H1 (cell line): ENCODE results near the gene NR2F6. TPM values are rescaled to one million over a fixed set of nuclear protein-coding genes. Genes with fewer than 3 reads are reported as not detected.
A peak's percentile ranks its signal among the peaks of the same experiment; 100 is the strongest.

Experiments
- BACH1 ChIP-seq: IDR thresholded peaks from 2 replicates; pipeline ENCODE4 v1.6.1; 2012; ENCODE audit warnings: low read length, improper control_type of control experiment
- BRCA1 ChIP-seq: IDR thresholded peaks from 2 replicates; pipeline ENCODE4 v1.6.1; 2012; ENCODE audit warnings: low read depth, low read length, improper control_type of control experiment
- CBX5 ChIP-seq: fragments of 300-800, 300-1000 bp; sonication (generic); IDR thresholded peaks from 2 replicates; pipeline ENCODE4 v1.7.1; 2016; ENCODE audit warnings: antibody characterized with exemption, low read length, low read depth
- CHD2 ChIP-seq: IDR thresholded peaks from 2 replicates; pipeline ENCODE4 v1.6.1; 2012; ENCODE audit warnings: low read length, improper control_type of control experiment
- EZH2 ChIP-seq: fragments of 200-600 bp; sonication (generic); IDR thresholded peaks from 2 replicates; pipeline ENCODE4 v1.7.1; 2012; ENCODE audit warnings: low read depth, mild to moderate bottlenecking, moderate library complexity, low read length, inconsistent platforms; ENCODE audit not compliant: severe bottlenecking
- GTF2F1 ChIP-seq: IDR thresholded peaks from 2 replicates; pipeline ENCODE4 v1.6.1; 2012; ENCODE audit warnings: low read depth, low read length, improper control_type of control experiment, borderline replicate concordance
- HDAC2 ChIP-seq, 2 experiments: fragments of 300-600 bp in 1 of 2; sonication (generic) in 1 of 2; IDR thresholded peaks; 2 replicates each; pipeline ENCODE4 v1.6.1; 2011 to 2012; ENCODE audit warnings: low read depth in 2 of 2, low read length in 2 of 2, mild to moderate bottlenecking in 2 of 2, moderate library complexity in 2 of 2, borderline replicate concordance in 1 of 2, inconsistent platforms in 1 of 2
- KDM5A ChIP-seq: fragments of 200-600 bp; IDR thresholded peaks from 2 replicates; pipeline ENCODE4 v1.7.1; 2012; ENCODE audit warnings: mild to moderate bottlenecking, low read length, inconsistent platforms, mixed read lengths
- NANOG ChIP-seq: IDR thresholded peaks from 2 replicates; pipeline ENCODE4 v1.6.1; 2011; ENCODE audit warnings: low read length, low read depth, mild to moderate bottlenecking, inconsistent platforms; ENCODE audit not compliant: insufficient read depth, poor library complexity, severe bottlenecking
- PHF8 ChIP-seq: fragments of 200-600 bp; sonication (generic); conservative IDR thresholded peaks from 2 replicates; pipeline ENCODE4 v1.7.1; 2012; ENCODE audit warnings: low read depth, mild to moderate bottlenecking, inconsistent platforms, low read length, moderate library complexity
- RBBP5 ChIP-seq: IDR thresholded peaks from 2 replicates; pipeline ENCODE4 v1.7.1; 2012; ENCODE audit warnings: low read depth, mild to moderate bottlenecking, inconsistent platforms, low read length, moderate library complexity, borderline replicate concordance
- SIN3A ChIP-seq, 2 experiments: IDR thresholded peaks in 1 of 2; conservative IDR thresholded peaks in 1 of 2; 2 replicates each; pipeline ENCODE4 v1.6.1; 2011 to 2012; ENCODE audit warnings: low read length in 2 of 2, improper control_type of control experiment in 1 of 2, low read depth in 1 of 2, mild to moderate bottlenecking in 1 of 2
- SIRT6 ChIP-seq: IDR thresholded peaks from one replicate; pipeline ENCODE4 v1.7.1; 2012; ENCODE audit warnings: low read length, inconsistent platforms
- SIX5 ChIP-seq: IDR thresholded peaks from 2 replicates; pipeline ENCODE4 v1.6.1; 2011; ENCODE audit warnings: mild to moderate bottlenecking, low read depth, low read length
- SRF ChIP-seq: IDR thresholded peaks from 2 replicates; pipeline ENCODE4 v1.6.1; 2011; ENCODE audit warnings: mild to moderate bottlenecking, low read depth, low read length, moderate library complexity
- TAF7 ChIP-seq: optimal IDR thresholded peaks from 2 replicates; pipeline ENCODE3; 2011; ENCODE audit warnings: low read depth, mild to moderate bottlenecking, inconsistent platforms, low read length, moderate library complexity, borderline replicate concordance
- TCF12 ChIP-seq: IDR thresholded peaks from 2 replicates; pipeline ENCODE4 v1.6.1; 2011; ENCODE audit warnings: low read depth, mild to moderate bottlenecking, low read length
- TEAD4 ChIP-seq: IDR thresholded peaks from 2 replicates; pipeline ENCODE4 v1.6.1; 2012; ENCODE audit warnings: low read depth, low read length, inconsistent platforms, mixed read lengths
- YY1 ChIP-seq: IDR thresholded peaks from 2 replicates; pipeline ENCODE4 v1.6.1; 2011; ENCODE audit warnings: low read depth, mild to moderate bottlenecking, low read length
- polyA plus RNA-seq, 7 experiments: library from polyadenylated mRNA; depleted of rRNA in 3 of 7; stranded (reverse) in 5 of 7; unstranded in 2 of 7; fragments of >200 nt in 5 of 7; fragments of 200-250 nt in 2 of 7; gene quantifications; 1 replicate in 5 of 7; 2 replicates in 1 of 7; 4 replicates in 1 of 7; pipeline versions ENCODE4 v1.2.1 to v1.2.3, GENCODE V29; 2011 to 2013; ENCODE audit warnings: missing spikeins in 2 of 7, mixed read lengths in 2 of 7
- total RNA-seq: library from RNA; stranded (reverse); fragmentation: NEBNext Ultra II Directional; extraction: Animal tissue kit (Norgen Biotek cat#: 25700); gene quantifications from 2 replicates; pipeline ENCODE4 v1.2.1, GENCODE V29; 2021
- TF ChIP-seq, protein P1 (sequence below): IDR thresholded peaks from 2 replicates; pipeline ENCODE4 v1.6.1; 2011; ENCODE audit warnings: low read depth, mild to moderate bottlenecking, low read length; ENCODE audit not compliant: insufficient read depth
- TF ChIP-seq, protein P2 (sequence below): IDR thresholded peaks from 2 replicates; pipeline ENCODE4 v1.6.1; 2011; ENCODE audit warnings: low read length, improper control_type of control experiment
- TF ChIP-seq, protein P3 (sequence below): IDR thresholded peaks from 2 replicates; pipeline ENCODE4 v1.6.1; 2012; ENCODE audit warnings: inconsistent platforms

The NR2F6 gene
- total and polyA plus RNA-seq, 2 of the 8 experiments (the other 6 are each of a cell fraction or from before 2014, with no cell fraction given) = 99.7 to 114 TPM

DNA sequence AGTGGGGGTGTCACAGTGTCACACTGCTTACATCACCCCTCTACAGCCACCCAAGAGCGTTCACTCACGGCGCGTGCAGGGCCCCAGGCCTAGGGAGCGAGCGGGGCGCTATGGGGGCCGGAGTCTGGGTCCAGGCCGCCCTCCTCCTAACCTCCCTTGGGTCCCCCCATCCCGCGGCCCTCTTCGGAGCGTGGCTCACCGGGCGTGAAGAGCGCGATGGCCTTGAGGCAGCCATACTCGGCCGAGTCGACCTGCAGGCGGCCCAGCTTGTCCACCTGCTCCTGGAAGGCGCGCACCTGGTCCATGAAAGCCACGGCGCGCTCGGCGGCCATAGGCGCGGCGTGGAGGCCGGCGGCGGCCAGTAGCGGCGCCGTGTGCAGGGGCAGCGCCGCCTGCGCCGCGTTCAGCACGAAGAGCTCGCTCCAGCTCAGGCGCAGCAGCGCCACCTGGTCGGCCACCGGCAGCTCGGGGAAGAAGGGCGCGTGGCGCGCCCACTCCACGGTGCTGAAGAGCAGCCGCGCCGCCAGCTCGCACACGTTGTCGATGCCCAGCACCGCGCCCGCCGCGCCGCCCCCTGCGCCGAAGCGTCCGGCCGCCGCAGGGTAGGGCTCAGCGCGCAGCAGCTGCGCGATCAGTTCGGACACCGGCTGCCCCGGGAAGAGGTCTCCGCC lies 10.3 kb downstream of the NR2F6 start (continued):
- TF ChIP-seq, protein P1, sequence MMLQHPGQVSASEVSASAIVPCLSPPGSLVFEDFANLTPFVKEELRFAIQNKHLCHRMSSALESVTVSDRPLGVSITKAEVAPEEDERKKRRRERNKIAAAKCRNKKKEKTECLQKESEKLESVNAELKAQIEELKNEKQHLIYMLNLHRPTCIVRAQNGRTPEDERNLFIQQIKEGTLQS = no peak
- no peak for TF ChIP-seq BRCA1
- no peak for TF ChIP-seq NANOG
- TF ChIP-seq BACH1 = peak; percentile 86
- TF ChIP-seq SIX5 = no peak
- TF ChIP-seq GTF2F1 = no peak
- TF ChIP-seq TAF7 = peak; percentile 43
- TF ChIP-seq, protein P2, sequence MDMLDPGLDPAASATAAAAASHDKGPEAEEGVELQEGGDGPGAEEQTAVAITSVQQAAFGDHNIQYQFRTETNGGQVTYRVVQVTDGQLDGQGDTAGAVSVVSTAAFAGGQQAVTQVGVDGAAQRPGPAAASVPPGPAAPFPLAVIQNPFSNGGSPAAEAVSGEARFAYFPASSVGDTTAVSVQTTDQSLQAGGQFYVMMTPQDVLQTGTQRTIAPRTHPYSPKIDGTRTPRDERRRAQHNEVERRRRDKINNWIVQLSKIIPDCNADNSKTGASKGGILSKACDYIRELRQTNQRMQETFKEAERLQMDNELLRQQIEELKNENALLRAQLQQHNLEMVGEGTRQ = no peak
- peak; percentile 68; the same call in 1 of the 2 replicates for TF ChIP-seq YY1
- no peak for TF ChIP-seq SIRT6
- no peak for TF ChIP-seq KDM5A
- TF ChIP-seq SIN3A (conservative IDR thresholded peaks at IDR 0.05 in 1 of 2, IDR thresholded peaks at IDR 0.05 in 1 of 2; ENCODE audit: low read depth in 1 of 2, low read length in 2 of 2) = peak; percentile 71 to 76; a peak in 2 of 4 replicates
- TF ChIP-seq PHF8 = peak; percentile 45
- no peak for TF ChIP-seq TEAD4
- no peak for TF ChIP-seq EZH2
- 0 out of 2 replicates have a peak, but pooled peaks have one; percentile 26 for TF ChIP-seq RBBP5
- peak; percentile 51 to 65; a peak in 2 of 4 replicates for TF ChIP-seq HDAC2 (IDR thresholded peaks at IDR 0.05; ENCODE audit: borderline replicate concordance in 1 of 2, low read depth in 2 of 2, low read length in 2 of 2)
- no peak for TF ChIP-seq CBX5
- no peak for TF ChIP-seq CHD2
- no peak for TF ChIP-seq SRF
- TF ChIP-seq, protein P3, sequence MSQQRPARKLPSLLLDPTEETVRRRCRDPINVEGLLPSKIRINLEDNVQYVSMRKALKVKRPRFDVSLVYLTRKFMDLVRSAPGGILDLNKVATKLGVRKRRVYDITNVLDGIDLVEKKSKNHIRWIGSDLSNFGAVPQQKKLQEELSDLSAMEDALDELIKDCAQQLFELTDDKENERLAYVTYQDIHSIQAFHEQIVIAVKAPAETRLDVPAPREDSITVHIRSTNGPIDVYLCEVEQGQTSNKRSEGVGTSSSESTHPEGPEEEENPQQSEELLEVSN = no peak
- TF ChIP-seq TCF12 = no peak
